C4-2B (cell line): ENCODE measurements around the gene FAM83G.
"Not testable (repeated sequence)": the region's sequence is repeated elsewhere in the genome, so short reads cannot be mapped to it uniquely, and the experiment has no call there.

Experiments used
- ZFX ChIP-seq: fragments of 450-650 bp; IDR thresholded peaks from 2 replicates; pipeline ENCODE4 v1.6.1; 2017
- TF ChIP-seq, protein P1 (sequence below): fragments of 450-650 bp; conservative IDR thresholded peaks from 2 replicates; pipeline ENCODE4 v1.5.1; 2017; ENCODE audit warnings: mild to moderate bottlenecking

DNA sequence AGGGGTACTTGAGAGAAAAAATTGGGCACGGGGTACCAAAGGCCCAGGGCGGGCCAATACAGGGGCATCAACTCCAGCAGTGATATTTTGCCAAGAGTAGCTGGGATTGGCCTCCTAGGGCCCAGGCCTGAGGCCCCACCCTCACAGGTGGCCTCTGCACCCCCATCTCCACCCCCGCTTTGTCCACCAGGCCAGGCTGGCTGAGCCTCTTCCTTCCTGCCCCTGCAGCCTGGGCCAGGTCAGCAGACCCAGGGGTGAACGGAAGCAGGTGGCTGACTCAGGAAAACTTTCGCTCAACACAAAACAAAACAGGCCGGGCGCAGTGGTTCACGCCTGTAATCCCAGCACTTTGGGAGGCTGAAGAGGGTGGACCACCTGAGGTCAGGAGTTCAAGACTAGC lies 38.5 kb upstream of the FAM83G start:
- TF ChIP-seq, protein P1, sequence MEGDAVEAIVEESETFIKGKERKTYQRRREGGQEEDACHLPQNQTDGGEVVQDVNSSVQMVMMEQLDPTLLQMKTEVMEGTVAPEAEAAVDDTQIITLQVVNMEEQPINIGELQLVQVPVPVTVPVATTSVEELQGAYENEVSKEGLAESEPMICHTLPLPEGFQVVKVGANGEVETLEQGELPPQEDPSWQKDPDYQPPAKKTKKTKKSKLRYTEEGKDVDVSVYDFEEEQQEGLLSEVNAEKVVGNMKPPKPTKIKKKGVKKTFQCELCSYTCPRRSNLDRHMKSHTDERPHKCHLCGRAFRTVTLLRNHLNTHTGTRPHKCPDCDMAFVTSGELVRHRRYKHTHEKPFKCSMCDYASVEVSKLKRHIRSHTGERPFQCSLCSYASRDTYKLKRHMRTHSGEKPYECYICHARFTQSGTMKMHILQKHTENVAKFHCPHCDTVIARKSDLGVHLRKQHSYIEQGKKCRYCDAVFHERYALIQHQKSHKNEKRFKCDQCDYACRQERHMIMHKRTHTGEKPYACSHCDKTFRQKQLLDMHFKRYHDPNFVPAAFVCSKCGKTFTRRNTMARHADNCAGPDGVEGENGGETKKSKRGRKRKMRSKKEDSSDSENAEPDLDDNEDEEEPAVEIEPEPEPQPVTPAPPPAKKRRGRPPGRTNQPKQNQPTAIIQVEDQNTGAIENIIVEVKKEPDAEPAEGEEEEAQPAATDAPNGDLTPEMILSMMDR = not testable (repeated sequence)
- TF ChIP-seq ZFX = not testable (repeated sequence)
